Activated CD8-positive, alpha-beta memory T cell treated with anti-CD3 and anti-CD28 coated beads for 24 hours (primary cell): Measurements from ENCODE around the gene PNMA8B.
"Not testable (repeated sequence)": the region's sequence is repeated elsewhere in the genome, so short reads cannot be mapped to it uniquely, and the experiment has no call there.

ENCODE experiments used
- DNase-seq: peaks from one replicate; pipeline ENCODE4 v3.0.0-alpha.2; 2020

PNMA8B gene

GRCh38 chr19:46513461-46514236 lies 18.0 kb upstream of the PNMA8B start:
- peak; percentile 95 for DNase-seq

- no peak for DNase-seq
Measured at GRCh38 chr19:46511237-46511636, 15.6 kb upstream of the PNMA8B start.

DNA sequence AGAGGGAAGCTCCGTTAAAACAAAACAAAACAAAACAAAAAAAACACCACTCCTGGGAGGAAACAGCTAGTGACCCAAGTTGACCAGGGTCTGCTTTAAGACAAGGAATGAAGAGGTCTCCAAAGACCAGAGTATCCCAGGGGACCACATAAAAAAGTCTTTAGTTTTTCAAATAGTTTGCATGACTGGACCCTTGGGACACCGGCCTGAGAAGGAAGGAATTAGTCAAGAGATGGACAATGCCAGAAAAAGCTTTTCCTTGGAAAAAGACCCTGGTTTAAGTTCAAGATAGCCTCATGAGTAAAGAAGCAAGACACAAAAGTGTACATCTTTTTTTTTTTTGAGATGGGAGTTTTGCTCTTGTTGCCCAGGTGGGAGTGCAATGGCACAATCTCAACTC lies 12.5 kb upstream of the PNMA8B start:
- no peak for DNase-seq

DNA sequence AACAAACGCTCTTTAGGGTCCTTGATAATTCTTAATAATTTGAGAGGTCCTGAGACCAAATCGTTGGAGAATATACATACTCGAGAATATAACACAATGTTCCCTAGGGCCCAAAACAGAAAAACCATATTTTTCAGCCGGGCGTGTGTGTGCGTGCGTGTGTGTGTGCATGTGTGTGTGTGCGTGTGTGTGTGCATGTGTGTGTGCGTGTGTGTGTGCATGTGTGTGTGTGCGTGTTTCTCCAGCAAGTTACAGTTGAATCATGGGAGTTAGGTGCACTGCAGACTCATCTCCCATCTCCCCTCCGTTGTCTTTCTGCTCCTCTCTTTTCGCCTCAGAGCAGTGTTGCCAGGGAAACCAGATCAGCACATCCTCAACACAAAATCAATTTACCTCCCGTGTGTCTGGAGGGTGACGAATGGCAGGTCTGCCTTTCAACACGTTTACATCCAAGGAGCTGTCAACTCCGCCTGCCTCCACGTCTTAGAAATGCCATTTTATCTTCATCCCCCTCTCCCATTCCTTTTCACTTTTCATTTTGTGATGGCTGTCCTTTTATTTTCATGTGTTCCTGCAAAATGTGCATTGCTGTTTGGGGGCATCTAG lies 8.3 kb upstream of the PNMA8B start:
- DNase-seq = no peak

- no peak for DNase-seq
Measured at GRCh38 chr19:46502891-46503290, 7.2 kb upstream of the PNMA8B start.

- no peak for DNase-seq
Measured at GRCh38 chr19:46499692-46500091, 4.0 kb upstream of the PNMA8B start.

GRCh38 chr19:46497773-46498172 lies 2.1 kb upstream of the PNMA8B start:
- no peak for DNase-seq

DNA sequence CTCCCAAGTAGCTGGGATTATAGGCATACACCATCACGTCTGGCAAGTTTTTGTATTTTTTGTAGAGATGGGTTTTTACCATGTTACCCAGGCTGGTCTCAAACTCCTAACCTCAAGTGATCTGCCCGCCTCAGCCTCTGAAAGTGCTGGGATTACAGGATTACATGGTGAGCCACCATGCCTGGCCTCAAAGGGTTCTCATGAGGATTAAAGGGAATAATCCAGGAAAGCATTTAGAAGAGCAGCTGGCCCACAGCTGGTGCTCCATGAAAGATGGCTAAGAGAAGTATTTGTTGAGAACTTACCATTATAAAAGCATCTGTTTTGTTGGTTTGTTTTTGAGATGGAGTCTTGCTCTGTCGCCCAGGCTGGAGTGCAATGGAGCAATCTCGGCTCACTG lies 1.2 kb upstream of the PNMA8B start:
- DNase-seq = not testable (repeated sequence)

- no peak for DNase-seq
Measured at GRCh38 chr19:46496304-46496703, 637 bp upstream of the PNMA8B start.

DNA sequence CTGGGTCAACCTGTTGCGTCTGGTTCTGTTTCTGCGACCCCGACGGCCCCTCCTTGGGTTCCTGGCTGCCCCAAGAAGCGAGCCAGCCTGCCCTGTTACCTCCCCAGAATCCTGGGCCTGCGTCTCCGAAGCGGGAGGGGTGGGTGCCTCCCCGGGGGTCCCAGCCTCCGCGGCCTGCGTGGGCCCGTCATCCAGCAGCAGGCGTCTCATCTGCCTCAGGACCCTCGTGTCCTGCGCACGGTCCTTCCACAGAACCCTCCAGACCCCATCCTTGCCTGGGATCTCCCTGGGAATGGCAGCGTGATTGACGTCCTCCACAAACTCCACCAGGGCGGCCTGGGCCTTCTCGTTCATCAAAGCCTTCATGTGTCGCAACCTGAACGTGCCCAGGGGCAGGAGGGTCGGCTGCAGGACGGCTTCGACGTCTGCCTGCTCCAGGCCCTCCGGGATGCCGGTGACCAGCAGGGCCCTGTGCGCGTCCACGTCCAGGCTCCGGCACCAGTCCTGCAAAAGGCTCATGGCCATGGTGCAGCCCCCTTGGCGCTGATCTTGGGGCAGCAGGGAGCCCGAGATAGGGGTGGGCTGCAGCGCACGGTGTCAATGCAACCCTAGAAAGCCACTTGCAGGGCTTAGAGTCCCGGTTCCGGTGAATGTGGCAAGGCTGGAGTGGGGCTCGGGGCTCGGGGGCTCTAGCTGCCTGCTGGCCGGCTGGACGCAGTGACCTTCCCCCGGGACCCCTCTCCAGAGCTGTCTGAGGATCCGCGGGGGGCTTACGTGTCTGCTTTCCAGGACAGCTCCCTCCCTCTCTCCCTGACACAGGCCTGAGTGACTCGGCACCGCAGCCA lies 504 bp downstream of the PNMA8B start:
- no peak for DNase-seq

DNA sequence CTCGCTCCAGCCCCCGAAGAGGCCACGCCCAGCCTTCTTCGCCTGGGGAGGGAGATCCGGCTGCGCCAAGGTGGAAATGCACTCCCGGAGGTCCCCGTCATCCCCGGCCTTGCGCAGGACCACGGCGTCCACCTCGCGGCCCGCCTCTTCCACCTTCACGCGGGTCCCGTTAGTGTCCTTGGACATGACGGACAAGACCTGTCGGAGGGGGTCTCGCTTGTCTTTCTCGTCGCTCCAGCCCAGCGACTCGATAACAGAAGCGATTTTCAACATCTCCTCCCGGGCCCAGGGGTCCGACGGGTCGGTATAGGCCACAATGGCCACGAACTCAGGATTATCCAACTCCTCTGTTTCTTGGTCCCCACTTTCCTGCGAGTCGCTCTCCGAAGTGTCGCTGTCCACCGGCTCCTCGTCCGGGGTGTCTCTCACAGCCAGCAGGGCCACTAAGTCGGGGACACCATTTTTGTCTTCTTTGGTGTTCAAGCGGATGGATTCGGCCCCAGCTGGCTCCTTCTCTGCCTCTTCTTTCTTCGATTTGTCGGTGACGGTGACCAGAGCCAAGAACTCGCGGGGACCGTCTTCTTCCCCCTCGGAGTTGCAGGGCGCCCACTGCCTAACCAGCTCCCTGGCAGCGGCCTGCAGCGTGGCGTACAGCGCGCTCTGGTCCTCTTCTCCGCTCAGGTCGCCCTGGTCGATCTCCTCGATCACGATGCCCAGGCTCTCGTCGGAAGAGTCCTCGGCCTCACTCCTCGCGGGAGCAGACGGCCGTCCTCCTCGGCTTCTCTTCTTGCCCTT lies 1.3 kb downstream of the PNMA8B start:
- DNase-seq = no peak

DNA sequence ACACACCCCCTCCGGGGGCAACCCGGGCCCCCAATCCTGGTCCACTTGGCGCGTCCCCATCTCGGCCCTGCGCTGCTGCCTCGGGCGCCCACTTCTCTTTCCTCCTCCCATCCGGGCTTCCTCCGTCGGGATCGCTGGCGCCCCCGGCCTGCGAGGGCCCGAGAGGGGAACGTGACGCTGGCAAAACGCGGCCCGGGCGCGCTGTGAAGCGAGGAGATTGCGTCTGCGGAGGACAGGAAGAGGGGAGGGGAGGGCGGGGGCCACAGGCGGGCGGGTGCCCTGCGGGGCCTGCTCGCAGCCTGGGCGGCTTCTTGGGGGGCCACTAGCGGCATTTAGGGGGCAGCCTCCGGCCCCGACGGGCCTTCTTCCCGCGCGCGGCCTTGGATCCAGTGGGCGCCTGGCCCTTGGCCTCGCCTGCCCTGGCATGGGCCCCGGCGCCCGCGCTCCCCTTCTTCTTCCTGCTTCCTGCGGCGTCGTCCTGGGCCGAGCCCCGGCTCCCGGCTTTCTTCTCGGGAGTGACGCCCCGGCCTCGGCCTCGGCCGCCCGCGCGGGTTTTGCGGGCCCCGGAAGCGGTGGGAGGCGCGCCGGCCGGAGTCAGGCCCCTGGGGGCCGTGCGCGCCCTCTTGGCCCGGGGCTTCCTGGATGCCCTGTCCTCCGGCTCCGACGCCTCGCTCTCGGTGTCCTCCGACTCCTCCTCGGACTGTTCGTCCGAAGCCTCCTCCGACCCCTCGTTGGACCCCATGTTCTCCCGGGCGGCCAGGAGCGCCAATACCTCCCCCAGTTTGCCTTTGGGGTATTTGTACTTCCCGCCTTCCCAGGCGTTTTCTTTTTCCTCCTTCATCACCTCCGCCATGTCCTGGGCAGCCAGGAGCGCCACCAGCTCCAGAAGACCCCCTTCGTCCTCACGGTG lies 2.2 kb downstream of the PNMA8B start:
- no peak for DNase-seq

- no peak for DNase-seq
Measured at GRCh38 chr19:46492841-46493235, 2.8 kb downstream of the PNMA8B start.

- no peak for DNase-seq
Measured at GRCh38 chr19:46491975-46492682, 3.5 kb downstream of the PNMA8B start.

DNA sequence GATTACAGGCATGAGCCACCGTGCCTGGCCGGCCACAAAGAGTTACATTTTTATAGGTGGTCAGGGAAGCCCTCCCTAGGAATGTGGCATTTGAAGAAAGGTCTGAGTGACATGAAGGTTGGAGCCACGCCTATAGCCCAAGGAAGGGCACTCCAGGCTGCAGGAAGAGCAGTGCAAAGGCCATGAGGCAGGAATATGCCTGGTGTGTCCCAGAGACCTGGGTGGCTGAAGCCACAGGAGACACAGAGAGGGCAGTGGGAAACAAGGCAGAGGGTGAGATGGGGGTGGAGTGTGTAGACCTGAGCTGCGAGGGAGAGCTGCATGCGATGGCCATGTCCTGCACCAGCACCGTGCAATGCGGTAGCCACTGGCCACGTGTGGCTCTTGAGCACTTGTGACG lies 4.9 kb downstream of the PNMA8B start:
- DNase-seq = no peak

- no peak for DNase-seq
Measured at GRCh38 chr19:46489445-46490272, 6.0 kb downstream of the PNMA8B start.

GRCh38 chr19:46488551-46488950 lies 7.1 kb downstream of the PNMA8B start:
- DNase-seq = no peak

- DNase-seq = peak; percentile 96
Measured at GRCh38 chr19:46487802-46488445, 7.7 kb downstream of the PNMA8B start.

DNA sequence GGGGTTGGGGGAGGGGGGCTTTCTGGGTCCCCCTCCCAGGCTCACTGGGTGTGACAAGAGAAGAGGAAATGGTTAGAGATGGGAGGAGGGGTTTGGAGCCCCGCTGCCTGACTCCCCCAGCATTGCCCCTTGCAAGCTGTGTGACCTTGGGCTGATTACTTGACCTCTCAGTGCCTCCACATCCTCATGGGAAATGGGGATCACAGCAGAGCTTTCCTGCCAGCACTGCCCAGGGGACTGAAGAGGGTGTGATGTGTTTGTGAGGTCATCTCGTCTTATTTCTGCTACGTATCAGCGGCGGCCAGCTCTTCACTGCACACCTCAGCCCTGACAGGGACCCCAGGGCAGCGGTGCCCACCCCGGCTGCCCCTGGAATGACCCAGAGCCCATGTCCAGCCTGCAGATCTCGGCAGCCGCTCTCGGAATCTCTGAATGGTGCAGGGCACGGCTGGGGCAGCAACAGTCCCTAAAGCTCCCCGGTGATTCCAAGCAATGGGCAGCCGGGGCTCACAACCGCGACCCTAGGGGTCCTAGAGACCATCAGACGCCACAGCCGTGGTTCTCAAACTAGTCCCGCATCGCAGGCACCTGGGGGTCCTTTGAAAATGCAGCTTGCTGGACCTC lies 8.4 kb downstream of the PNMA8B start:
- DNase-seq = no peak
